SK-N-SH (cell line): ENCODE results near the gene CPM. TPM values are rescaled to one million over a fixed set of nuclear protein-coding genes. Genes with fewer than 3 reads are reported as not detected.

Experiments used
- CTCF ChIA-PET: fragments of 300-600, 350-600 bp; formaldehyde crosslinking; extraction: SDS; loops from one replicate; lab custom pipeline; 2021; lab: Yijun Ruan, JAX
- POLR2A ChIA-PET: fragments of 350-600 bp; sonication (Branson Sonifier 250); formaldehyde crosslinking; extraction: SDS; loops from one replicate; lab custom pipeline; 2020; ENCODE audit warnings: antibody characterized with exemption, inconsistent platforms; lab: Yijun Ruan, JAX
- DNase-seq: peaks from one replicate; pipeline ENCODE4 v3.0.0; 2012
- H2AFZ ChIP-seq: fragments of 200-600 bp; sonication (generic); 2 replicates; pipeline ENCODE4 v1.8.1; 2016; ENCODE audit warnings: antibody characterized with exemption, mild to moderate bottlenecking, low read depth
- H3F3A ChIP-seq: fragments of 200-600 bp; sonication (generic); replicated peaks from 2 replicates; pipeline ENCODE3; 2016; ENCODE audit warnings: antibody characterized with exemption, mild to moderate bottlenecking; ENCODE audit not compliant: insufficient read depth
- H3K27ac ChIP-seq, 2 experiments: fragments of 200-500 bp in 1 of 2; fragments of 200-600 bp in 1 of 2; sonication (Bioruptor generic) in 1 of 2; sonication (generic), shearing (Covaris generic) in 1 of 2; 2 replicates each; pipeline versions ENCODE4 v1.5.1 to v1.6.1; 2014 to 2016; ENCODE audit warnings: low read depth in 2 of 2, inconsistent platforms in 1 of 2, low read length in 1 of 2, mild to moderate bottlenecking in 1 of 2, mixed read lengths in 1 of 2
- H3K27me3 ChIP-seq: fragments of 200-600 bp; sonication (generic), shearing (Covaris generic); 2 replicates; pipeline ENCODE4 v1.6.1; 2016; ENCODE audit warnings: mixed run types; ENCODE audit not compliant: insufficient read depth
- H3K36me3 ChIP-seq, 2 experiments: fragments of 200-500 bp in 1 of 2; fragments of 200-600 bp in 1 of 2; sonication (Bioruptor generic) in 1 of 2; sonication (generic) in 1 of 2; replicated peaks in 1 of 2; 2 replicates each; pipeline versions ENCODE3 to v1.5.1; 2014 to 2016; ENCODE audit warnings: low read length in 1 of 2, mild to moderate bottlenecking in 1 of 2; ENCODE audit not compliant: insufficient read depth in 2 of 2, control insufficient read depth in 1 of 2
- H3K4me1 ChIP-seq, 2 experiments: fragments of 200-500 bp in 1 of 2; fragments of 200-600 bp in 1 of 2; sonication (Bioruptor generic) in 1 of 2; sonication (generic), shearing (Covaris generic) in 1 of 2; 2 replicates each; pipeline versions ENCODE4 v1.5.1 to v1.6.1; 2014 to 2016; ENCODE audit warnings: low read depth in 1 of 2, low read length in 1 of 2, mixed run types in 1 of 2; ENCODE audit not compliant: insufficient read depth in 2 of 2, control insufficient read depth in 1 of 2
- H3K4me2 ChIP-seq: fragments of 200-600 bp; sonication (generic), shearing (Covaris generic); 2 replicates; pipeline ENCODE4 v1.6.1; 2017; ENCODE audit warnings: mixed run types
- H3K4me3 ChIP-seq, 2 experiments: fragments of 200-500 bp in 1 of 2; fragments of 200-600 bp in 1 of 2; sonication (Bioruptor generic) in 1 of 2; sonication (generic), shearing (Covaris generic) in 1 of 2; 2 replicates each; pipeline versions ENCODE4 v1.5.1 to v1.8.1; 2014 to 2016; ENCODE audit warnings: low read depth in 2 of 2, inconsistent platforms in 1 of 2, low read length in 1 of 2, mild to moderate bottlenecking in 1 of 2, mixed read lengths in 1 of 2, moderate library complexity in 1 of 2
- H3K79me2 ChIP-seq: fragments of 200-600 bp; sonication (generic); 2 replicates; pipeline ENCODE4 v1.8.1; 2017; ENCODE audit warnings: mild to moderate bottlenecking; ENCODE audit not compliant: insufficient read depth
- H3K9ac ChIP-seq: fragments of 200-600 bp; sonication (generic); 2 replicates; pipeline ENCODE4 v1.6.1; 2017; ENCODE audit warnings: mixed run types
- H3K9me2 ChIP-seq: fragments of 200-600 bp; sonication (generic); 2 replicates; pipeline ENCODE4 v1.6.1; 2017; ENCODE audit warnings: mixed run types
- H3K9me3 ChIP-seq: fragments of 200-600 bp; sonication (generic); 2 replicates; pipeline ENCODE4 v1.6.1; 2017; ENCODE audit warnings: mixed run types, mild to moderate bottlenecking, moderate library complexity
- H4K20me1 ChIP-seq: fragments of 200-600 bp; sonication (generic); 2 replicates; pipeline ENCODE4 v1.6.1; 2017; ENCODE audit warnings: mild to moderate bottlenecking, mixed run types; ENCODE audit not compliant: insufficient read depth
- EZH2phosphoT487 ChIP-seq: fragments of 200-600 bp; sonication (generic); IDR thresholded peaks from 2 replicates; pipeline ENCODE4 v1.6.1; 2017; ENCODE audit warnings: low read depth, mixed run types, mild to moderate bottlenecking, antibody characterized with exemption, moderate library complexity, borderline replicate concordance
- FOSL2 ChIP-seq: IDR thresholded peaks from 2 replicates; pipeline ENCODE4 v1.4.0; 2012; ENCODE audit warnings: low read depth, mild to moderate bottlenecking, moderate library complexity, borderline replicate concordance
- FOXM1 ChIP-seq: IDR thresholded peaks from 2 replicates; pipeline ENCODE4 v1.4.0; 2012; ENCODE audit warnings: low read depth, mild to moderate bottlenecking
- IRF3 ChIP-seq: fragments of 150-350 bp; IDR thresholded peaks from 2 replicates; pipeline ENCODE4 v1.6.1; 2016; ENCODE audit warnings: mild to moderate bottlenecking, low read depth, low read length
- JUND ChIP-seq: IDR thresholded peaks from 2 replicates; pipeline ENCODE4 v1.4.0; 2012
- NRF1 ChIP-seq: IDR thresholded peaks from 2 replicates; pipeline ENCODE4 v1.6.1; 2012; ENCODE audit warnings: low read depth, mild to moderate bottlenecking, low read length
- PBX3 ChIP-seq: IDR thresholded peaks from 2 replicates; pipeline ENCODE4; 2012
- RAD21 ChIP-seq: IDR thresholded peaks from 2 replicates; pipeline ENCODE4 v1.6.1; 2012; ENCODE audit warnings: mild to moderate bottlenecking, low read length
- REST ChIP-seq: IDR thresholded peaks from 2 replicates; pipeline ENCODE4 v1.6.1; 2012; ENCODE audit warnings: mild to moderate bottlenecking, low read depth, low read length, moderate library complexity
- RXRA ChIP-seq: IDR thresholded peaks from 2 replicates; pipeline ENCODE4 v1.4.0; 2012; ENCODE audit warnings: low read depth, mild to moderate bottlenecking, borderline replicate concordance
- SMC3 ChIP-seq: IDR thresholded peaks from 2 replicates; pipeline ENCODE4 v1.6.1; 2012; ENCODE audit warnings: low read depth, low read length, improper control_type of control experiment
- TAF1 ChIP-seq: IDR thresholded peaks from 2 replicates; pipeline ENCODE4 v1.6.1; 2012; ENCODE audit warnings: low read depth, mild to moderate bottlenecking, low read length, moderate library complexity, borderline replicate concordance
- TCF12 ChIP-seq: IDR thresholded peaks from 2 replicates; pipeline ENCODE4 v1.4.0; 2012
- ZBTB33 ChIP-seq: IDR thresholded peaks from 2 replicates; pipeline ENCODE4 v1.4.0; 2012; ENCODE audit warnings: low read depth, borderline replicate concordance
- WGBS: methylation state at CpG from one replicate; pipeline ENCODE4 v1.1.6; 2017; ENCODE audit warnings: low lambda C conversion rate; 5-methylcytosine and 5-hydroxymethylcytosine counted together
- polyA plus RNA-seq, 3 experiments: library from polyadenylated mRNA; depleted of rRNA; stranded (reverse); fragments of >200 nt; gene quantifications; 2 replicates each; pipeline ENCODE4 v1.2.3, GENCODE V29; 2012
- TF ChIP-seq, protein P1 (sequence below): IDR thresholded peaks from 2 replicates; pipeline ENCODE4 v1.4.0; 2012; ENCODE audit warnings: low read depth, borderline replicate concordance
- TF ChIP-seq, protein P2 (sequence below): fragments of 200-600 bp; sonication (generic); IDR thresholded peaks from 2 replicates; pipeline ENCODE4 v1.6.1; 2017; ENCODE audit warnings: antibody characterized with exemption, mild to moderate bottlenecking, moderate library complexity

CPM gene
- polyA plus RNA-seq, 1 of the 3 experiments (the other 2 are of a cell fraction), result 10.8 TPM

DNA sequence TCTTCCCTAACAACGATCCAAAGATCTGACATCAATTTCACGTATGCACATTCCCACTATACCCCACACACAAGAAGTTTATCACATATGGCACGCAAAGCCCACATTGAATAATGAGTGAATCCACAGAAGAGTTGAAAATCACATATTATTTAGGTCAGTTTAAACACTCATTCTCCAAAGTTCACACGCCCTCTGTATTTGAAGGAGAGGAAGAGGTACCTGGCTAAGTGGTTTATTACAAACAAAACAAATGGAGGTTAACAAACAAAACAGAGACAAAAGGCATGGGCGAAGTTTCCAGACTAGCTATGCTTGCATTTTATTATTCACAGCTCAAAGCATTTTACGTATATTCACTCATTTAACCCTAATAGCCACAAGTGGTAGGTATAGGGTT is 41.8 kb downstream of the CPM start:
- H3K4me1 ChIP-seq, result no peaks in the 10 kb centered on the region
- no peak for DNase-seq
- no peaks in the 10 kb centered on the region for H3K79me2 ChIP-seq
- no peaks in the 10 kb centered on the region for H3F3A ChIP-seq
- POLR2A ChIA-PET, result no interaction called here
- H3K9me3 ChIP-seq, result no peaks in the 10 kb centered on the region
- CTCF ChIA-PET, result no interaction called here
- no peak overlapping the region for H3K27ac ChIP-seq
- no peaks in the 10 kb centered on the region for H3K36me3 ChIP-seq
- WGBS, result 59% methylated on average over 6 of the region's 6 CpGs
- TF ChIP-seq, protein P1, sequence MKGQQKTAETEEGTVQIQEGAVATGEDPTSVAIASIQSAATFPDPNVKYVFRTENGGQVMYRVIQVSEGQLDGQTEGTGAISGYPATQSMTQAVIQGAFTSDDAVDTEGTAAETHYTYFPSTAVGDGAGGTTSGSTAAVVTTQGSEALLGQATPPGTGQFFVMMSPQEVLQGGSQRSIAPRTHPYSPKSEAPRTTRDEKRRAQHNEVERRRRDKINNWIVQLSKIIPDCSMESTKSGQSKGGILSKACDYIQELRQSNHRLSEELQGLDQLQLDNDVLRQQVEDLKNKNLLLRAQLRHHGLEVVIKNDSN, result no peak
- TF ChIP-seq, protein P2, sequence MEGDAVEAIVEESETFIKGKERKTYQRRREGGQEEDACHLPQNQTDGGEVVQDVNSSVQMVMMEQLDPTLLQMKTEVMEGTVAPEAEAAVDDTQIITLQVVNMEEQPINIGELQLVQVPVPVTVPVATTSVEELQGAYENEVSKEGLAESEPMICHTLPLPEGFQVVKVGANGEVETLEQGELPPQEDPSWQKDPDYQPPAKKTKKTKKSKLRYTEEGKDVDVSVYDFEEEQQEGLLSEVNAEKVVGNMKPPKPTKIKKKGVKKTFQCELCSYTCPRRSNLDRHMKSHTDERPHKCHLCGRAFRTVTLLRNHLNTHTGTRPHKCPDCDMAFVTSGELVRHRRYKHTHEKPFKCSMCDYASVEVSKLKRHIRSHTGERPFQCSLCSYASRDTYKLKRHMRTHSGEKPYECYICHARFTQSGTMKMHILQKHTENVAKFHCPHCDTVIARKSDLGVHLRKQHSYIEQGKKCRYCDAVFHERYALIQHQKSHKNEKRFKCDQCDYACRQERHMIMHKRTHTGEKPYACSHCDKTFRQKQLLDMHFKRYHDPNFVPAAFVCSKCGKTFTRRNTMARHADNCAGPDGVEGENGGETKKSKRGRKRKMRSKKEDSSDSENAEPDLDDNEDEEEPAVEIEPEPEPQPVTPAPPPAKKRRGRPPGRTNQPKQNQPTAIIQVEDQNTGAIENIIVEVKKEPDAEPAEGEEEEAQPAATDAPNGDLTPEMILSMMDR, result no peak
- TF ChIP-seq FOXM1 (no peak), SMC3 (no peak)
- TF ChIP-seq, all 33 proteins: peak for 0
- Histone ChIP-seq H4K20me1 (no peaks in the 10 kb centered on the region), H3K9ac (no peak overlapping the region), H3K4me2 (no peak overlapping the region), H3K9me2 (no peaks in the 10 kb centered on the region), H3K4me3 (no peak overlapping the region), H2AFZ (no peak overlapping the region), H3K27me3 (no peaks in the 10 kb centered on the region)

GRCh38 chr12:68890701-68891113 is 42.3 kb downstream of the CPM start:
- Histone ChIP-seq H3K27ac (no peak overlapping the region), H3K9ac (no peak overlapping the region), H3K4me2 (no peak overlapping the region), H3K27me3 (no peaks in the 10 kb centered on the region), H3K4me1 (0 out of 4 replicates have a peak, but pooled peaks cover 0 to 3% of the 10 kb centered on the region in 2 experiments), H4K20me1 (no peaks in the 10 kb centered on the region), H3K36me3 (no peaks in the 10 kb centered on the region), H2AFZ (no peak overlapping the region), H3K9me3 (no peaks in the 10 kb centered on the region), H3F3A (no peaks in the 10 kb centered on the region), H3K4me3 (no peak overlapping the region), H3K9me2 (no peaks in the 10 kb centered on the region), H3K79me2 (no peaks in the 10 kb centered on the region)
- DNase-seq, result no peak
- WGBS, result 45% methylated on average over 4 of the region's 4 CpGs
- POLR2A ChIA-PET, result no interaction called here
- CTCF ChIA-PET, result no interaction called here
- TF ChIP-seq JUND (no peak), NRF1 (no peak), FOSL2 (no peak), EZH2phosphoT487 (no peak), TAF1 (no peak), REST (no peak), PBX3 (no peak), TCF12 (no peak), RXRA (no peak), IRF3 (no peak), RAD21 (no peak), ZBTB33 (no peak)
